ENCODE results near the gene HLA-DRB5. TPM values are rescaled to one million over a fixed set of nuclear protein-coding genes. Genes with fewer than 3 reads are reported as not detected.

HLA-DRB5 gene
- total RNA-seq, 2 experiments from 2014 or later = 4.1 to 4.7 TPM

Other genes starting within 250 kb of the HLA-DRB5 start
- not detected for gene TSBP1, start 158.4 kb downstream of the HLA-DRB5 start, total RNA-seq
- gene BTNL2, start 123.1 kb downstream of the HLA-DRB5 start, total RNA-seq = not detected
- gene HLA-DRA, start 90.4 kb downstream of the HLA-DRB5 start, total RNA-seq = 1 to 10 TPM; 4.3 to 6.0 TPM
- gene HLA-DRB1, start 59.6 kb upstream of the HLA-DRB5 start, total RNA-seq = 10 to 100 TPM; 12.7 to 16.6 TPM
- under 1 TPM; 0.32 to 0.61 TPM for gene HLA-DQA1, start 107.1 kb upstream of the HLA-DRB5 start, total RNA-seq
- 1 to 10 TPM; 2.3 to 3.1 TPM for gene HLA-DQB1, start 136.4 kb upstream of the HLA-DRB5 start, total RNA-seq
- under 1 TPM in 1 of 2 experiments, not detected in 1; 0.11 TPM for gene HLA-DQA2, start 211.1 kb upstream of the HLA-DRB5 start, total RNA-seq
- gene HLA-DQB2, start 233.2 kb upstream of the HLA-DRB5 start, total RNA-seq = under 1 TPM; 0.61 to 0.69 TPM